Activated CD4-positive, CD25-positive, alpha-beta regulatory T cell treated with anti-CD3 and anti-CD28 coated beads, Interleukin-2, amount 50 U/mL, for 16 hours (primary cell): ENCODE data around the gene SARDH.
"Not testable (repeated sequence)": the region's sequence is repeated elsewhere in the genome, so short reads cannot be mapped to it uniquely, and the experiment has no call there.

Experiments
- DNase-seq: peaks from one replicate; pipeline ENCODE4 v3.0.0-alpha.2; 2020; ENCODE audit warnings: low read depth, low spot score

The SARDH gene

DNA sequence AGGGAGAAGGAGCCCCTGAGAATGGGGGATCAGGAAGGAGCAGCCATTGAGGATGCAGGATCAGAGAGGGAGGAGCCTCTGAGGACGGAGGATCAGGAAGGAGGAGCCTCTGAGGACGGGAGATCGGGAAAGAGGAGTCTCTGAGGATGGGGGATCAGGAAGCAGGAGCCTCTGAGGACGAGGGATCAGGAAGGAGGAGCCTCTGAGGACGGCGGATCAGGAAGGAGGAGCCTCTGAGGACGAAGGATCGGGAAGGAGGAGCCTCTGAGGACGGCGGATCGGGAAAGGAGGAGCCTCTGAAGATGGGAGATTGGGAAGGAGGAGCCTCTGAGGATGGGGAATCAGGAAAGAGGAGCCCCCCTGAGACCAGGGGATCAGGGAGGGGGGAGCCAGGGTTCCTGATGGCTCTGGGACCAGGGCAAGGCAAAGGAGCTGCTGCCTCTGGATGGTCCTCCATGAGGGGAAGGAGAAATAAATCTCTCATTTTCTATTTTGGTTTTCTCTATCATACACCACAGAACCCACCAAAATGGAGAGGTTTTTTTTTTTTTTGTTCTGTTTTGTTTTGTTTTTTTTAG lies 22.6 kb upstream of the SARDH start:
- DNase-seq = no peak

DNA sequence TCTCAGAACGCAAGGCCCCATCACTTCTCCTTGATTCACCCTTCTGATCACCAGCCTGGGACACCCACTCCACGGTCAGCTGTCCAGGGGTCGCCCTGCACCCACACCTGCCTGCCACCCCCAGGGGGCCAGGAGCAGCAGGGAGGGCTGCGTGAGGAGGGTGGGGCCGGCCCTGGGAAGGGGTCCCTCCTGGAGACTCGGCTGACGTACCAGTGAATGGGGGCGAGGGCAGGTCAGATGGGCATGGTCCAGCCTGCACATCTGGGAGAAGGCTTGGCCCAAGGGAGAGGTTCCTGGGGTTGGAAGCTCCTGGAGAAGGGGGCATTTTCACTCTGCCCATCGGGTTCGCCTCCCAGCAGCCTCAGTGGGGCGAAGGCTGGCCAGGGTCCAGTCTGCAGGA lies 21.8 kb upstream of the SARDH start:
- no peak for DNase-seq

DNA sequence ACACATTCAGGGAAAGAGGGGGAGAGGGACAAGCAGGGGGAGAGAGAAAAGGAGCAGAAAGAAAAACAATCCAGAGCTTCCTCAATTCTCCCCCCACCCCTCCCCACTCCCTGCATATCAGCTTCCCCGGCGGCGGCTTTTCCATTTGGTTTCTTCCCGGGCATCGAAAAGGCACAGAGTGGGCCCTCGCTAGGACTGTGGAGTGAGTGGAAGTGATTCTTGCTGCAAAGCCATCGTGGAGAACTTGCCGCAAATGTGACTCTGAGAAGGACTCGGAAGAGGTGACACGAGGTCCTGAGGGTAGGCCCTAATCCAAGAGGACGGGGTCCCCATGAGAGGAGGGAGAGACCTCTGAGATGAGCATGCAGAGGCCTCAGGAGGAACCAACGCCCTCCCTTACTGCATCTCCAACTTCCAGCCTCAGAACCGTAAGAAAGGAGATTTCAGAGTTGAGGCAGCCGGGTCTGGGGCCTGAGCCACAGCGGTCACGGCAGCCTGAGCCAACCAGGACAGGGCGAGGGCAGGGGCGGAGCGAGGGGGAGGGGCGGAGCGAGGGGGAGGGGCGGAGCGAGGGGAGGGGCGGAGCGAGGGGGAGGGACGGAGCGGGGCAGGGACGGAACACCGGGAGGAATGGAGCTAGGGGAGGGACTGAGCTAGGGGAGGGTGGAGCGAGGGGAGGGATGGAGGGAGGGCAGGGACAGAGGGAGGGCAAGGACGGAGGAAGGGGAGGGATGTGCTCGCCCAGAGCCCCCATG lies 21.2 kb upstream of the SARDH start:
- no peak for DNase-seq

DNA sequence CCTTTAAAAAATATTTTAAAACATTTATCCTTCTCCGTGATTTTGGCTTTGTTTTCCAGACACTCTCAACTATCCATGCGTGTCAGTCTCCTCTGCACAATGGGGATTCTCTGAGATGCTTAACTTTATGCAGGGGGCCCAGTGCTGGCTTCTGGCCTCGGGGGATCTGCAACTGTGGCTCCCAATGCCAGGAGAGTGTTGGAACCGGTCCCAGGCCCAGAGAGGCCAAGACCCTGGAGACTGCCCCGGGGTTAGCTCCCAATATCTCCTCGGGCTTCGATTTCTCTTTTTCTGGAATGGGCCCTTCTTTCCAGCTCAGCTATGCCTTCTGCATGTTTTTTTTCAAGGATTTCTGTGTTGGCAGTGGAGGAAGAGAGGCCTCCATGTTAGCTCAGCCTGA lies 20.1 kb upstream of the SARDH start:
- DNase-seq = no peak

DNA sequence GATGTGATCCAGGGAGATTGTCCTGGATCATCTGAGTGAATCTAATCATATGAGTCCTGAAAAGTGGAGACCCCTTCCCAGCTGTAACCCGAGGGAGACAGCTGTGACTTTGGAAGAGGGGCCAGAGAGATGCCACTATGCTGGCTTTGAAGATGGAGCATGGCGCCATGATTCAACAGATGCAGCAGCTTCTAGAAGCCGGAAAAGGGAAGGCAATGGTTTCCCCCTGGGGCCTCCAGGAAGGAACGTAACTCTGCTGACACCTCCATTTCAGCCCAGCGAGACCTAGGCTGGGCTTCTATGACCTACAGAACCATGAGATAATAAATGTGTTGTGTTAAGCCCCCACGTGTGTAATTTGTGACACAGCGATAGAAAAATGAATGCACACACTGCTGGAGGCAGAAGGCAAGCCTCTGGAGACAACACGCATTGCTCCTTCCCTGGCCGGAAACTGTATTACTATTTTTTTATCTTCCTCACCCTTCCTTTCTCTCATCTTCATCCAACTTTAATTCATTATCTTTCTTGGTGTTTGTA lies 16.6 kb upstream of the SARDH start:
- DNase-seq = no peak

DNA sequence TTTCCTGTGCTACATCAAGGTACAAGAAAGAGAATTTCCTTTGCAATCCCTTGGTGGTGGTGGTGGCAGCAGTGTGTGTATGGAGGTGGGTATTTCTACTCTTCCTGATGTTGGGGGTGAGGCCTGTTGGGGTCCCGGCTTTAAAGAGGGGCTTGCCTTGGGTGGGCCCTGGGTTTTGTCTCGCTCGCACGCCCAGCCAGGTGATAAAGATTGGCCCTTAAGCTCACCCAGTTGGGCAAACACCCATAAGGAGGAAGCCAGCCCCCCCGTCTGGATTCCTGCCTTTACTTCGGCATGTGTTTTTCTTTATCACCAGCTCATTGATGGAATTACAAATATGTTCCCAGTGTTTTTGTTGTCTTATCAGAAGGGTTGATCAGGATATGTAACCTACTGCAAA lies 16.0 kb upstream of the SARDH start:
- DNase-seq = no peak

DNA sequence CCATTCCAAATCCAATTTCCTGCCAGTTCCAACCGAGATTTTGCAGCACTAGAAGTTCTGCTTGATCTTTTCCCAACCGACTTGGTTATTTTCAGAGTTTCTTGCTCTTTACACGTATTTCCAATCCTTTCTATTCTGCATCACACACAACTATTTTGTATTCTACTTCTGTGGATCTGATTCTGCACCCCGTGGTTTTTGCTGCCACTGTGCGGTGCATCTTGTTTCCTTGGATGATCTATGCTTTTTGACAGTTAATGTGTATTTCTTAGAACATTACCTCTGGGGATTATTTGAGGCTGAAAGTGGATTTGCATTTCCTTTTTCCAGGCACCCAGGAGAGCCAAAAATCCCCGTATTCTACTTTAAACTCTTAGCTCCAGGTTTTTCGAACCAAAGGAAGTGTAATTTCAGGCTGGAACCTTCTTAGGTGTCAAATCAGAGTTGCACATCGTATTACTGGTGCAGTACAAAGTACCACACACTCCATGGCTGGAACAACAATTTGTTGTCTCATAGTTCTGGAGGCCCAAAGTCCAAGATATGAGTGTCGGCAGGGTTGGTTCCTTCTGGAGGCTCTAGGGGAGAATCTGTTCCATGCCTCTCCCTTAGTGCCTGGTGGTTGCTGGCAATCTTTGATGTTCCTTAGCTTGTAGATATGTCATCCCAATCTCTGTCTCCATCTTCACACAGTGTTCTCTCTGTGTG lies 14.7 kb upstream of the SARDH start:
- DNase-seq = no peak

DNA sequence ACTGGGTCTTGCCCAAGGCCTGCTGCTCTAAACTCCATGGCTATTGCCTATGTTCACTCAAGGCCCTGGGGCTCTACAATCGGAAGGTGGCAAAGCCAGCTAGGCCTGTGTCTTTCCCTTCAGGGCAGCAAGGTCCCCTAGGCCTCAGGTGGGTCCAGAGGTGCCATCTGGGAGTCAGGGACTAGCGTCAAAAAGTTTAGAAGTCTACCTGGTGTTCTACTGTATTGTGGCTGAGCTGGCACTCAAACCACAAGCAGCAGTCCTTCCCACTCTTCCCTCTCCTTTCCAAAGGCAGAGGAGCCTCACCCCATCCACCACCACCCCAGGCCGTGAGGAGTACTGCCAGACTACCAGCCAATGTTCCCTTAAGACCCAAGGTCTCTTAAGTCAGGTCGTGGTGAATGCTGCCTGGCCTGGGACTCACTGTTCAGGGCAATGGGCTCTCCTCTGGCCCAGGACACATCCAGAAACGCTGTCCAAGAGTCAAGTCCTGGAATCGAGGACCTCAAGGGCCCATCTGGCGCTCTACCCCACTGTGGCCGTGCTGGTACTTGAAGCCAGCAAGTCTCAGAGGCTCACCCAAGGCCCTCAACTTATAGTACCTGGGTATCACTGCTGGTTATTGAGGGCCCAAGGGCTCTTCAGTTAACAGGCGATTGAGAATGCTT lies 13.0 kb upstream of the SARDH start:
- DNase-seq = no peak

DNA sequence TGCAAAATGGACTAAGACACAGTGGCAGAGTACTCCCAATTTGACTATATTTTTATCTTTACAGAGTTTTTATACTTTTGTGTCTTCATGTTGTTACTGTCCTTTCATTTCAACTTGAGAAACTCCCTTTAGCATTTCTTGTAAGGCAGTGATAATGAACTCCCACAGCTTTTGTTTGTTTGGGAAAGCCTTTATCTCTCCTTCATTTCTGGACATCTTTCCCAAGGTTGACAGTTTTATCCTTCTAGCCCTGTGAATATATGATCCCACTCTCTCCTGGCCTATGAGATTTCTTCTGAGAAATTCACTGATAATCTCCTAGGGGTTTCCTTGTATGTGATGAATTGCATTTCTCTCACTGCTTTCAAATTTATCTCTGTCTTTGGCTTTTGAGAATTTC lies 9.2 kb upstream of the SARDH start:
- DNase-seq = no peak

DNA sequence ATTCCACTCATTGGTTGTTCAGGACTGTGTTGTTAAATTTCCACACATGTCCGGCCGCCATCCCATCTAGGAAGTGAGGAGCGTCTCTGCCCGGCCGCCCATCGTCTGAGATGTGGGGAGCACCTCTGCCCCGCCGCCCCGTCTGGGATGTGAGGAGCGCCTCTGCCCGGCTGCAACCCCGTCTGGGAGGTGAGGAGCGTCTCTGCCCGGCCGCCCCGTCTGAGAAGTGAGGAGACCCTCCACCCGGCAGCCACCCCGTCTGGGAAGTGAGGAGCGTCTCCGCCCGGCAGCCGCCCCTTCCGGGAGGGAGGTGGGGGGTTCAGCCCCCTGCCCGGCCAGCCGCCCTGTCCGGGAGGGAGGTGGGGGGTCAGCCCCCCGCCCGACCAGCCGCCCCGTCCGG lies 6.4 kb upstream of the SARDH start:
- not testable (repeated sequence) for DNase-seq

DNA sequence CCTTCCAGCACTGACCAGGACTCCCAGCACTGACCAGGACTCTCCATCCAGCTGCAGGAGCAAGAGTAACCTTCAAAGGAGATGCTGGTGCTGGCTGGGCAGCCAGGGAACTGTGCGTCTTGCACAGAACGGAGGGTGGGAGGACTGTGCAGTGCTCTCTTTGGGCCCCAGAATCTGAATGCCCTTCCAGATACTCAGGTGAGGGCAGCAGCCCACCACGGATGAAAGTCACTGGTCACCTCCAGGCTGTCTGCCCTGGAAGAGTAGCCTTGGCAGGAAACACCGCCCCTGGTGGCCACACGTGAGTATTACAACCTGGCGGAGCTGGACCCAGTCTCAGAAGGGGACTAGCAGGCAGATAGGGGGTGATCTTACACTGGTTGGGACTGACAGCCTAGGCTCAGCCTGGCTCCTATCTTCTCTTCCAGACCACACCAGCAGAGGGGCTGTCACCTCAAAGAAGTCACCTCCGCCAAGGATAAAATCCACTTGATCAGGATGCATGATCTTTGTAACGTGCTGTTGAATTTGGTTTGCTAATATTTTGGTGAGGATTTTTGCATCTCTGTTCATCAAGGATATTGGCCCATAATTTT lies 4.8 kb upstream of the SARDH start:
- peak; percentile 55 for DNase-seq

DNA sequence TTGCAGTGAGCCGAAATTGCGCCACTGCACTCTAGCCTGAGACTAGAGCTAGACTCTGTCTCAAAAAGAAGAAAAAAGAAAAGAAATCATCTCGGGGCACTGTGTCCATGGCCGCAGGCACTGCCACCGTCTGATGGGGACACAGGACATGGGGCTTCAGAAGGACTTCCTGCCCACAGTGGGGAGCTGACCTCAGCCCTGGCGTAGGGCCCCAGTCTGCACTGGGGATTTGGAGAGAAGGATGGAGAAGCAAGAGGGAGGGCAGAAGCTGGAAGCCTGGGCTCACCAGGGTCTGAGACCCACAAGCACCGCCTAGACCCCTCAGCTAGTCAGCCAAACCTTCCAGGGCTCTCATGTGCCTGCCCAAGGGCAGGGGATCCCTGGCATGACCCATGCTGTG lies 4.1 kb upstream of the SARDH start:
- DNase-seq = no peak

DNA sequence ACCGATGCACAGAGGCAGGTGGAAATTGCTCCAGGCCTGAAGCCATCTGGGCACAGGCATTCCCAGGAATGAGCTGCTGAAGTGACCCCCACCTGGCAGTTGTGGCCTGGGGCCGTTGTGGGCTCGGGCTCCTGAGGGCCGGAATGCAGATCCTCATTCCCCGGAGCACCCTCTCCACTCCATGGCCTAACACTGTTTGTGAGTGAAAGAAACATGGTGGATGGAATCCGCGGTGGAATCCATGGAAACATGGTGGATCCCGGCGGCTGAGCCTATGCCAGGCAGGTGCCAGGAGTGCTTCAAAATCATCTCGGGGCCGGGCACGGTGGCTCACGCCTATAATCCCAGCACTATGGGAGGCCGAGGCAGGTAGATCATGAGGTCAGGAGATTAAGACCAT lies 3.6 kb upstream of the SARDH start:
- DNase-seq = no peak

DNA sequence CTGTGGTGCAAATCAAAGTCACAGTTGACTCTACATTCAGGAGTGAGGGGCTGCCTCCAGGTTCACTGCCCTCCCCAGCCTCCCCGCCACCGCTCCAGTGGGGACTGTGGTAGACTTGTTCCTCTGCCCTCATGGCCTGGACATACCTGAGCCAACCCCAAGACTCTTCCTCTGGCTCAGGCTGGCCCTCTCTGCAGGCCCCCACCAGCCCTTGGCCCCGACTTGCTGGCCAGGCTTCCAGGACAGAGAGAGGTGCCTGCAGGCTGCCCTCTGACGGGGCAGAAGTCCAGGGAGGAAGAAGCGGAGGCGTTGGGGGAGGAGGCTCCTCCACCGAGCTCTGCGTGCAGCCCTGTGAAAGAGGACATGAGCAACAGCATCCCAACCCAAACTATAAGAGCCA lies 2.8 kb upstream of the SARDH start:
- DNase-seq = no peak

DNA sequence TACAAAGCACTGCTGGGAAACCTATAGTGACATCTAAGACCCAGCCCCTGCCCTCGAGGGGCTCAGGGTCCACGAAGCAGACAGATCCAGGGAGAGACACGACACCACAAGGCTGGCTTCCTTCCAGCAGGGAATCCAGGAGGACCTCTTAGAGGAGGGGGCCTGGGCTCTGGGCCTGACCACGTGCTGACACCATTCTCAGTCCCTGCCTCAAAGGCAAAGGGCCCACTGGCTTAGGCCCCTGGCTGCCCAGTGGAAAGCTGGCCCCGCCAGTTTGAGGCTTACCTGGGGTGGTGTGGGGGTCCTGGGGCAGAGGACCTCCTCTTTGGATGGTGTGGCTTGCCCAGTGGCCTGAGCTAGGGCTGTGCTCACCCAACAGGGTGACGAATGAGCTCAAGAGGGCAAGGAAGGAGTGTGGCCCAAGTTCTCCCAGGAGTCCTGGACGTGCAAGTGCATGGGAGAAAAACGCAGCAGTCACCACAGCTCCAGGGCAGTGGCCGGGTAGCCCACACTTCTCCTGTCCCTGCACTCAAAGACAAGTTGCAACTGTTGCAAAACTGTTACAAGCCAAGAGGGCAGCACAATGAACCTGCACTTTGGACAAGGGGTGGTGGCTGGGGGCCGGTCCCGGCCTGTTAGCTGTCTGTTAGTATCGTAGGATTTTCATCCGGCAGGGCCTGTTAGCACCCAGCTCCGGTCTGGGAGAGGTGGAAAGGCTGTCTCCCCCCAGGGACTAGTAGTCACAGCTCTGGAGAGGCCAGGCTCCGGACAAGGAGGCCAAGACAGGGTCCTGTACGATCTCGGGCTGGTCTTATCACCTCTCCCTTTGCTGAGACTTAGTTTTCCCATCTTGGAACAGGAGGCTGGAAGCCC lies 1.5 kb upstream of the SARDH start:
- DNase-seq = no peak

DNA sequence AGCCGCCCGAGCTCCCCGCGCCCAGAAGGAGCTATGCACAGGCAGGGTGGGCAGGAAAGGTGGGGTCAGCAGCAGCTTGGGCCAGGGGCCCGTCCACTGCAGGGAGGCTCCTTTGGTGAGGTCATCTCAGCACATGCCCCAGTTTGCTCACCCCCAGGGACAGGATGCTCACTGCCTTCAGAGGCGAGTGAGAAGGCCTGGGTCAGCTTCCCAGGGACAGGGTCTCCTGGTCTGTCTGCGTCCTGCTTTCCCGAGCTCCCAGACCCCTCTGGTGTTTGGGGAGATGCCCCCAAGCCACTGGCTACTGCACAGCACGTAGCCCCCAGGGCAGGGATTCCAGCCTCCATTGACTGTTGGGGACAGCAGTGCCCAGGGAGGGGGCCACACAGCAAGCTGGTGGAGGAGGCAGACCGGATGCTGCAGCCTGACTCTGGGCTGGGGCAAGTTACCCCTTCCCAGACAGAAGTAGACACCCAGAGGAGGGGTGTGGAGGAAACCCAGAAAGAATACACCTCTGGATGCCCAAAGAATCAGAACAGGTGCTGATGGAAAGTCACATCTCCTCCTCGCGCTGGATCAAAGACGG lies 581 bp upstream of the SARDH start:
- no peak for DNase-seq

DNA sequence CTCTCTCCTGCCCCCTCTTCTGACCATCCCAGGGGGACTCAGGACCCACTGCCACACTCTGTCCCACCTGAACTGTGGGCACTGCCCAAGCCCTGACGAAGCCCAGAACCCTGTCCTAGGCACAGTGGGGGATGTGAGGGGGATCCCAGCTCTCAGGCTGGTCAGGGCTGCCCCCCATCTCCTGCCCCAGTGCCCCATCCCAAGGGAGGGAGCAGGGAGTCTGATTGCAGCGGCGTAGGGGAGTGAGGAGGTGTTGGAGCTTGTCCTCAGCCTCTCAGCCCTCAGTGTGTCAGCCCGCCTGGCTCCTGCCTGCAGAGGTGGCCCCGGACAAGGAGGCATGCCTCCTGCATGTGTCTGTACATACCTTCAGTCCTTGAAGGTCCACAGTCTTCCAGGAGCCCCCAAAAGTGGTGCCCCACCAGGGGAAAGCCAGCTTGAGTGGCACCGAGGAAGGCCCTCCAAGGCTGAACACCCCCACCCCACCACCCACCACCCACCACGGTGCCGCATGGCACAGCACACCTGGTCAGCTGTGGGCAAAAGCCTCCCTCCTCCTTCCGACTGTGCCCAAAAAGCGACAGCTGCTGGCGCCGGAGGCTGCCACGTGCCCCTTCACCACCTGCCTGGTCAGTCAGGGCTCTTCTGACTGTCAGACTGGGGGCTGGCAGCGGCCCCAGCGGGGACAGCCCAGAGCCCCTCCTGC lies 930 bp downstream of the SARDH start:
- DNase-seq = no peak

DNA sequence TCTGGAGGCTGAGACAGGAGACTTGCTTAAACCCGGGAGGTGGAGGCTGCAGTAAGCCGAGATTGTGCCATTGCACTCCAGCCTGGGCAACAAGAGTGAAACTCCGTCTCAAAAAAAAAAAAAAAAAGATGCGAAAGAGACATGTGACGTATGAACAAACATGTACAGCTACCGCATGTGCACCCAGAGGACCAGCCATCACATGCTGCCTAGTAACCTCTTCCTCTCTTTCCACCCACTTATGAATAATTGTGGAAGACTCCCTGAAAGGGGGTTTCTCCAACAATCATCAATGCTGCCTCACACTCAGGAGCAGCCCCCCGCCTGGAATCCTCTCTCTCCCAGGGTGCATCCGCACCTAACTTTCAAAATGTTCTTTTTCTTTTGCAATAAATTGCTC lies 2.2 kb downstream of the SARDH start:
- DNase-seq = no peak

DNA sequence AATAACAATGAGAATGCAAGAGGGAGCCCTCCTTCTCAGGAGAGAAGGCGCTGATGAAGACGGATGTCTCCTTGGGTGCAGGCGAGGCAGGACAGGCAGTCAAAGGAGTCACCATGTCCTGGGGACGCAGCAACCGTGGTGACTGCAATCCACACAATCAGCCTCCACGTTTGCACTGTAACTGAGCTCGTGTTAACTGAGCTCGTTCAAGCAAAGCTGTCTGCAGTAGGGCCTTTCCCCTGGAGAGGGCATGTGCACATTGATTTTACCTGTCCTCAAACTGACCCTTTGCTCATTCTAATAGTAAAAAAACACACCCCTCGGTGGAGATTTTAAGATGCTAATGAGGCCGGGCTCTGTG lies 2.8 kb downstream of the SARDH start:
- DNase-seq = no peak
